B cell (primary cell): ENCODE measurements around the gene RNF215.

ENCODE experiments used
- EZH2 ChIP-seq: IDR thresholded peaks from 2 replicates; pipeline ENCODE4 v1.6.1; 2012; ENCODE audit warnings: borderline replicate concordance, low read depth, mild to moderate bottlenecking, moderate library complexity, low read length; ENCODE audit not compliant: insufficient read depth, poor library complexity, severe bottlenecking
- TF ChIP-seq, protein P1 (sequence below): fragments of 200-600 bp; IDR thresholded peaks from one replicate; pipeline ENCODE4 v1.8.0; 2022; ENCODE audit warnings: antibody characterized with exemption, mild to moderate bottlenecking

DNA sequence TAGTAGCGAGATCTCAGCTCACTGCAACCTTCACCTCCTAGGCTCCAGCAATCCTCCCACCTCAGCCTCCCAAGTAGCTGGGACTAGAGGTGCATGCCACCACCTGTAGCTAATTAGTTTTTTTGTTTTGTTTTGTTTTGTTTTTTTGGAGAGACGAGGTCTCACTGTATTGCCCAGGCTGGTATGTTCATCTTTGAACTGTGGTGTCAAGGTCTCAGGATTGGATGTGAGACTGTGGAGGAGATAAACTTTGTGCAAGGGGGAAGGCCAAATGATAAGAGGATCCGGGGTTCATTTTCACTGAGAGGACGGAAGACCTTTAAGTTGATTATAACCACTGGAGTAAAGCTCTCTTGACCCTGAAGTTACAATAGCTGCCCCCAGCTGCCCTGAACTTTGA, 18.5 kb upstream of the RNF215 start:
- TF ChIP-seq, protein P1, sequence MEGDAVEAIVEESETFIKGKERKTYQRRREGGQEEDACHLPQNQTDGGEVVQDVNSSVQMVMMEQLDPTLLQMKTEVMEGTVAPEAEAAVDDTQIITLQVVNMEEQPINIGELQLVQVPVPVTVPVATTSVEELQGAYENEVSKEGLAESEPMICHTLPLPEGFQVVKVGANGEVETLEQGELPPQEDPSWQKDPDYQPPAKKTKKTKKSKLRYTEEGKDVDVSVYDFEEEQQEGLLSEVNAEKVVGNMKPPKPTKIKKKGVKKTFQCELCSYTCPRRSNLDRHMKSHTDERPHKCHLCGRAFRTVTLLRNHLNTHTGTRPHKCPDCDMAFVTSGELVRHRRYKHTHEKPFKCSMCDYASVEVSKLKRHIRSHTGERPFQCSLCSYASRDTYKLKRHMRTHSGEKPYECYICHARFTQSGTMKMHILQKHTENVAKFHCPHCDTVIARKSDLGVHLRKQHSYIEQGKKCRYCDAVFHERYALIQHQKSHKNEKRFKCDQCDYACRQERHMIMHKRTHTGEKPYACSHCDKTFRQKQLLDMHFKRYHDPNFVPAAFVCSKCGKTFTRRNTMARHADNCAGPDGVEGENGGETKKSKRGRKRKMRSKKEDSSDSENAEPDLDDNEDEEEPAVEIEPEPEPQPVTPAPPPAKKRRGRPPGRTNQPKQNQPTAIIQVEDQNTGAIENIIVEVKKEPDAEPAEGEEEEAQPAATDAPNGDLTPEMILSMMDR = no peak
- no peak for TF ChIP-seq EZH2
